Ovary (tissue), 3 donors: ENCODE results near the gene ZNF311.

Experiments used
- CTCF ChIP-seq, 3 donors: fragments of 450-650 bp in 2 of 3; fragments of 200-600 bp in 1 of 3; IDR thresholded peaks; one replicate each; pipeline versions ENCODE4 v1.5.1 to v1.8.0; 2016 to 2022; ENCODE audit warnings: antibody characterized with exemption in 3 of 3, mild to moderate bottlenecking in 1 of 3
- EP300 ChIP-seq: sonication (generic); formaldehyde crosslinking; IDR thresholded peaks from one replicate; pipeline ENCODE4 v1.6.1; 2017; ENCODE audit warnings: antibody characterized with exemption
- POLR2A ChIP-seq: fragments of 450-650 bp; IDR thresholded peaks from one replicate; pipeline ENCODE4 v1.6.1; 2017; ENCODE audit warnings: antibody characterized with exemption, mild to moderate bottlenecking, moderate library complexity
- donor health status: DM: no; HTN: no; CAD: no.

GRCh38 chr6:29014729-29015608, 9.9 kb upstream of the ZNF311 start:
- no peak for TF ChIP-seq CTCF (IDR thresholded peaks at IDR 0.05)
- no peak for TF ChIP-seq POLR2A
- no peak for TF ChIP-seq EP300
